Choroid plexus epithelial cell (primary cell): ENCODE results near the gene G2E3.
"Not testable (repeated sequence)": the region's sequence is repeated elsewhere in the genome, so short reads cannot be mapped to it uniquely, and the experiment has no call there.

Experiments
- DNase-seq: peaks from one replicate; pipeline ENCODE4 v3.0.0-alpha.2; 2010; ENCODE audit warnings: low read depth
- H3K4me3 ChIP-seq: 2 replicates; pipeline ENCODE4 v1.5.1; 2011; ENCODE audit warnings: low read depth, mild to moderate bottlenecking, control low read depth, low read length, moderate library complexity
- TF ChIP-seq, protein P1 (sequence below): conservative IDR thresholded peaks from 2 replicates; pipeline ENCODE4 v1.5.1; 2011; ENCODE audit warnings: low read depth, mild to moderate bottlenecking, control low read depth, inconsistent platforms, low read length, moderate library complexity

The G2E3 gene

DNA sequence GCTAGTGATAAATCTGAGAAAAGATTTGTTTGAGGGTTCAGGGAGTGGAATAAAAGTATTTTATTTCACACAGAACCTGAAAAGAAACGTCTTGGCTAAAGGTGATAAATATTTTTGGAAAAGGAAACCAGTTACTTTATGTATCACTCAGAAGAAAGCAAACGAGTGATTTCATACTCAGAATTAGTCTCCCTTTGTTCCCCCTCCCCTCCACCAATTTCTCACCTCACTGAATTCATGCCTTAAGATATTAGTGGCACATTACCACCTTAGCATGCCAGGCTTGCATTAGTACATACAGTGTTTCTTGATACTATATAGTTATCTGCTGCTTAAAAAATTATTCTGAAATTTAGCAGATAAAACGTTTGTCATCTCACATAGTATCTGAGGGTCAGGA lies 28.2 kb downstream of the G2E3 start:
- TF ChIP-seq, protein P1, sequence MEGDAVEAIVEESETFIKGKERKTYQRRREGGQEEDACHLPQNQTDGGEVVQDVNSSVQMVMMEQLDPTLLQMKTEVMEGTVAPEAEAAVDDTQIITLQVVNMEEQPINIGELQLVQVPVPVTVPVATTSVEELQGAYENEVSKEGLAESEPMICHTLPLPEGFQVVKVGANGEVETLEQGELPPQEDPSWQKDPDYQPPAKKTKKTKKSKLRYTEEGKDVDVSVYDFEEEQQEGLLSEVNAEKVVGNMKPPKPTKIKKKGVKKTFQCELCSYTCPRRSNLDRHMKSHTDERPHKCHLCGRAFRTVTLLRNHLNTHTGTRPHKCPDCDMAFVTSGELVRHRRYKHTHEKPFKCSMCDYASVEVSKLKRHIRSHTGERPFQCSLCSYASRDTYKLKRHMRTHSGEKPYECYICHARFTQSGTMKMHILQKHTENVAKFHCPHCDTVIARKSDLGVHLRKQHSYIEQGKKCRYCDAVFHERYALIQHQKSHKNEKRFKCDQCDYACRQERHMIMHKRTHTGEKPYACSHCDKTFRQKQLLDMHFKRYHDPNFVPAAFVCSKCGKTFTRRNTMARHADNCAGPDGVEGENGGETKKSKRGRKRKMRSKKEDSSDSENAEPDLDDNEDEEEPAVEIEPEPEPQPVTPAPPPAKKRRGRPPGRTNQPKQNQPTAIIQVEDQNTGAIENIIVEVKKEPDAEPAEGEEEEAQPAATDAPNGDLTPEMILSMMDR: no peak
- H3K4me3 ChIP-seq: no peak overlapping the region
- DNase-seq: no peak

DNA sequence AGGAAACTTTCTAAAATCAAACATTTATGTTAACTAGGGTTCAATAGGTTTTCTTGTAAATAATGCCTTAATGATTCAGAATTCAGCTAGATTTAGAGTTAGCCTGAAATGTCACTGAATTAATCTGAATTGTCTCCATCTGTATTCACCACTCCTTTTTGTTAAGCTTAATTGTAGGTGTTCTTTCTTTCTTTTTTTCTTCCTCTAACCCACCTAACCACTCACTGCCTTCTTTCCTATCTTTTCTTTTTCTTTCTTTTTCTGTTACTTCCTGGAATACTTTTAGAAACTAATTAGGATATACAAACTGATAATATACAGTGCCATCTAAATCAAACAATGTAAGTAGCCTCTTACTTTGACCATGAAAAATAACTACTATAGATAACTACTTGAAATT lies 29.9 kb downstream of the G2E3 start:
- TF ChIP-seq, protein P1: no peak
- DNase-seq: no peak
- H3K4me3 ChIP-seq: no peak overlapping the region

DNA sequence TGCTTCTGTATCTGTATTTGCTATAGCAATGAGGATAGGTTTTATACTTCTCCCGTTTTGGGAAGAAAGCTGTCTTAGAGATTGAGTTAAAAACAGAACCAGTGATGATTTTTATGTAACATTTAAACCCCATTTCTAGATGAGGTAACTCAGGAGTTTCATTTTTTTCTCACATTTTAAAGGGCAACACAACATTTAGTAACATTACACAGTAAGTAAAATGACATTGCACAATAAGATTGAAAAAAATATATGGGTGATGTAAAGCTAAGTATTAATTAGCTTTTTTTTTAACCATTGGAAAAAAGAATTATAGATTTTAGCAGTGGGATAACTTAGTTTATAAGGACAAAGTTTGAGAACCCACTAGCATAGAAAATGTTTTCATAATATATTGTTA lies 38.0 kb downstream of the G2E3 start:
- no peak overlapping the region for H3K4me3 ChIP-seq
- TF ChIP-seq, protein P1: no peak
- DNase-seq: no peak

DNA sequence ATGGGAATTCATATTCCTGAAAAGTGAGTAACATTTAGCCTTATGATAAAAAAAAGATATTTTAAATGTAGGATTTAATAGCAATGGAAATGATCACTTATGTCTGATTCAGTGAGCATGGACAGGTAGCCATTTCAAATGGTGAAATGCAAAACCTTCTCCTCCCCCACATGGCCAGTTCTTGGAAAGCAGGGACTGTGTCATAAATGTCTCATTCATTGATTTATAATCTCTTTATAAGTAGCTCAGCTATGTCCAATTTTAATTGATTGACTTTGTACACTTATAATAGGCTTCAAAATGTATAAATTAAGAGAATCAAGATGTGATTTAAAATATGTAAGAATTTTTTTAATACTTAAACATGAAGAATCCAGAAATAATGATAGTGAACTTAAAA lies 38.5 kb downstream of the G2E3 start:
- no peak overlapping the region for H3K4me3 ChIP-seq
- no peak for DNase-seq
- TF ChIP-seq, protein P1: no peak

DNA sequence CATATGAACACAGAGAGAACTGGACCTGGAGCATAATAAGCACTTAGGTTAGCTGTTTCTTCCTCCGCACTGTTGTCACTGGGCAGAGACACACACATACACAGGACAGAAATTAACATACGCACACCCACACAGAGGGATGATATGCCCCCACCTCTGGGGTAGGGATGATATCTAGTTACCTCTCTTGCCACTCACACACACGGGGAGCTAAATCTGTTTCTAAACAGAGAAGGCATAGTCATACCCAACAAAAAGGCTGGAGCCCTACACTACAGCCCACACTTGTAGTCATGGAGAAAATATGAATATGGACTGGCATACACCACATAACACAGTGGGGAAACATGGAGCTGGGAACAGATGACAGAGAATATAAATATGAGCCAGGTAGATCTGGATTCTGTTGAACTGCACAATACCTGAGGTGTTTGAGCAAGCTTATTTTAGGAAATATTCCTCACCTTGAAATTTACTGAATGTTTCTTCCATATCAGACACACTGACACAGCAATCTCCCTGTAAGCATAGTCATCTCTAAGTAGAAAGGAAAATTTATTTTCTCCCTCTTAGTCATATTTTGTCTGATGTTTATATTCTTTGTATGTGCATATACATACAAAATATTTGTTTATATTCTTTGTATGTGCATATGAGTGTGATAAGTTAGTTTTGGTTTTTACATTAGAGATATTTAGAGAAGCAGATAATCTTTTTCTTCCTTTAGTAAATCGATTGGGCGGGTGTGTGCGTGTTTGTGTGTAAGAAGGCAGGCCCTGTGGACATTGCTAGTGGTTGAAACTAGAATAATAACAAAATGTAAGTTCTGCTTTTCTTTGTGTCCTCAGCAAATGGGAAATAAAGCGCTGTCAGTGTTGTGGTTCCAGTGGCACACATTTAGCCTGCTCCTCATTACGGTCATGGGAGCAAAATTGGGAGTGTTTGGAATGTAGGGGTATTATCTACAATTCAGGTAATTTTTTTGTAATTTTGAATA lies 42.3 kb downstream of the G2E3 start:
- TF ChIP-seq, protein P1: no peak
- DNase-seq: no peak
- no peak overlapping the region for H3K4me3 ChIP-seq

DNA sequence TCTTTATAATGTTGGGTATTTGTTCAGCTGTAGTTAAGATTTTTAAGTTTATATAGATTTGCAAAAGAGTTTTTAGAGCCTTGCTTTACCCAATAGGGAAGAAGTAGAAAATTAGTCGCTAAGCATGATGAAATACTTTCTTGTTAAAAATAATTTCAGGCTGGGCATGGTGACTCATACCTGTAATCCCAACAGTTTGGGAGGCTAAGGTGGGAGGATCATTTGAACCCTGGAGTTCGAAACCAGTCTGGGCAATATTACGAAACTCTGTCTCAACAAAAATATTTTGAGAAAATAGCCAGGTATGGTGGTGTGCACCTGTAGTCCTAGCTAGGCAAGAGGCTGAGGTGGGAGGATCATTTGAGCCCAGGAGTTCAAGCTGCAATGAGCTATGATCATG lies 44.4 kb downstream of the G2E3 start:
- DNase-seq: no peak
- H3K4me3 ChIP-seq: no peak overlapping the region
- TF ChIP-seq, protein P1: no peak

DNA sequence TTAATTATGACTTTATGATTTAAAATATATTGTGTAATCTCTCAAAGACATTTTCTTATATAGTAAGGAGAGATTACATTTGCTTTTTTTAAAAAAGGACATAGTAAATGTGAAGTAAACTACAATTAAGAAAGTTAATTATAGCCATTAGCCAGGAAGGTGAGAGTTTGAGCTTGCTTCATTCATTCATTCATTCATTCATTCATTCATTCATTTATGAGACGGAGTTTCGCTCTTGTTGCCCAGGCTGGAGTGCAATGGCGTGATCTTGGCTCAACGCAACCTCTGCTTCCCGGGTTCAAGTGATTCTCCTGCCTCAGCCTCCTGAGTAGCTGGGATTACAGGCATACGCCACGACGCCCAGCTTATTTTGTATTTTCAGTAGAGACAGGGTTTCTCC lies 45.7 kb downstream of the G2E3 start:
- not testable (repeated sequence) for DNase-seq, H3K4me3 ChIP-seq
